GM19023 (cell line): ENCODE results near the gene NDUFB1.

Experiments used
- ATAC-seq: cut with Tn5 transposase; IDR thresholded peaks from one replicate; pipeline ENCODE4 v1.9.1; 2021; ENCODE audit warnings: mild to moderate bottlenecking, moderate library complexity; ENCODE audit not compliant: unreplicated experiment

Gene NDUFB1

DNA sequence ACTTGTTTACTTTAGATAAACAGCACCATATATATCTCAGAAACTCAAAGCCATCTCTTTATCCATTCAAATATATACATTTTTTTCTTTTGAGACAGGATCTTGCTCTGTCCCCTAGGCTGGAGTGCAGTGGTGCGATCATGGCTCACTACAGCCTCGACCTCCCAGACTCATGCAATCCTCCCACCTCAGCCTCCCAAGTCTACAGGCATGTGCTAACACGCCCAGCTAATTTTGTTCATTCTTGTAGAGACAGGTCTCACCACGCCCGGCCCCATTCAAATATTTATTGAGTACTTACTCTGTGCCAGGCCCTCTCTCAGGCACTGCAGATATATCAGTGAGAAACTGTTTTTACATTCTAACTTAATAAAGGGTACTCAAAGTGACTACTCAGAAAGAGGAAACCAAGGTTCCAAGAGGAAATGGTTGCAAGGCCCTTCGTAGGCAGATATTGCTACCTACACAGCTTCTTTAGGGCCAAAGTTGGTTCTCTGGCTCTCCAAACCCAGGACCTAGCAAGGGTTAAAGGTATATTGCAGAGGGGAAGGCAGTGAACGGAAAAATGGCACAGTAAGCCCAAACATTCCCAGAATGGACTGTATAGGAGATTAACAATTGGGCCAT lies 18.0 kb downstream of the NDUFB1 start:
- no peak for ATAC-seq

DNA sequence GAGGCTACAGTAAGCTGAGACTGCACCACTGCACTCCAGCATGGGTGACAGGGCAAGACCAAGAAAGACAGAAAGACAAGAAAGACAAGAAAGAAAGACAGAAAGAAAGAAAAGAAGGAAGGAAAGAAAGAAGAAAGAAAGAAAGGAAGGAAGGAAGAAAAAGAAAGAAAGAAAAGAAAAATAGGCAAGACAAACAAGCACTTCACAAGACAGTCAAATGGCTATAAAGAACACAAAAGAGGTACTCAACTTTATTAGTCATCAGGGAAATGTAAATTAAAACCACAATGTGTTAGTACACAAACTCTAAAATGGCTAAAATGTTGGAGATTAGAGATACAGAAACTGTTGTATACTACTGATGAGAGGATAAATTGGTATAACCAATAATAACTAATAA lies 21.7 kb downstream of the NDUFB1 start:
- no peak for ATAC-seq

DNA sequence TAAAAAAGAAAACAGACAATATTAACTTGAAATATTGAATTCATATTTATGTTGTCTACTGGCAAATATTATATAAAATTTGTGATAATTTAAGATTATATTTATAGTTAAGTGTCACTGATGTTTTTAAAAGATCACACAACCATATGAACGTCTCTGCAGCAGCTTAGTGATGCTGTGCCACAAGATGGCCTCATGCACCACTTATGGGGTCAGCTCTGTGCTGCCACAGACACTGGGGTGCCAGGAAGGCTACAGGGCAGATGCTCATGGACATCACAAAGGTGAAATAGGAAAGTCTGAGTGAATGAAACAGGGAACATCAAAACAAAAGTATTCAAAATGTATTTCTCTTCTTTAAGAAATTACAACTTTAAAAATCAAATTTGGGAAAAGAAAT lies 28.2 kb downstream of the NDUFB1 start:
- ATAC-seq, result no peak

DNA sequence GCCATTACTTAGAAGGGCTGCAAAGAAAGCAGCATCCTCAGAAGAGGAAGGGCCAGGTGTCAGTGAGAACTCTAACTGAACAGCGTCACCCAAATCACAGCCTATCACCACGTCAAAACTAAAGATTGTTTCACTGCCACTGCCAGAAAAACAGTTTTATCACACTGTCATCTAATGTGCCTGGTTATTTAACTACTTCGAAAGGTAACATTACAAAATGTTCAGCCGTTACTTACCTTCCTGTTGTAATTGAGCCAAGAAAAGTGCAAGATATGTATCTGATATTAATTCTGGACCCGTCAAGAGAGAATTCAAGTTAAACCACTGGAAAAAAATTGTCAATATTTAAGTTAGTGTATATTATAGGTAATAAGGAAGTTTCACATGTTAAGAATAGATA lies 33.0 kb downstream of the NDUFB1 start:
- no peak for ATAC-seq

DNA sequence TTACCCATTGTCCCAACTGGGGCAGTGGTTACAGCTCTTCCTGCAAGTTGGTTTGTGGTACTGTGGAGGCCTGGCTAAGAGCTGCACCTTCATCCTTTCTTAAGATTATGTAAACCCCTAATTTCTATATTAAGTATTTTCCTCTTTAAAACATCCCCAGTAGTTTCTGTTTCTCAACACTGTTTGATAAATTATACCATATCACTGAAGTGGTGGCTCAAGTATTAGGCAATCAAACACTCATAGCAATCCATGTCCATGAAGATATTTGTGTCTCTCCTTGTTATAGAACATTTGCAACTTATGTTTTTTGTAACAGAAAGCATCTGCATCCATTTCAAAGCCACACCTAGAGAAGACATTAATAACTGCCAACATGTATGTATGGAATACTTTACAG lies 47.0 kb downstream of the NDUFB1 start:
- no peak for ATAC-seq
